Activated T-helper 1 cell treated with anti-CD3 and anti-CD28 coated beads, Interleukin-2, amount 50 U/mL, for 16 hours (primary cell): ENCODE results near the gene BPIFA1.

ENCODE experiments used
- DNase-seq, 2 donors: peaks; one replicate each; pipeline ENCODE4 v3.0.0-alpha.2; 2020; ENCODE audit warnings: low read depth in 1 of 2, low spot score in 1 of 2

The BPIFA1 gene

GRCh38 chr20:33277471-33278441, 42.0 kb downstream of the BPIFA1 start:
- DNase-seq, result no peak

- no peak for DNase-seq
Observed at GRCh38 chr20:33278700-33279099, 42.9 kb downstream of the BPIFA1 start.

- DNase-seq, result no peak
Observed at GRCh38 chr20:33279261-33279910, 43.6 kb downstream of the BPIFA1 start.

- DNase-seq, result no peak
Observed at GRCh38 chr20:33280000-33280680, 44.3 kb downstream of the BPIFA1 start.

GRCh38 chr20:33280775-33281174, 45.0 kb downstream of the BPIFA1 start:
- DNase-seq, result no peak

GRCh38 chr20:33281550-33282146, 45.9 kb downstream of the BPIFA1 start:
- no peak for DNase-seq

GRCh38 chr20:33282196-33282934, 46.6 kb downstream of the BPIFA1 start:
- no peak for DNase-seq

- DNase-seq, result no peak
Observed at GRCh38 chr20:33282991-33283555, 47.3 kb downstream of the BPIFA1 start, which contains the start of gene BPIFB1. Gene BPIFB1 (plus strand): TSS chr20:33283214. CDS start chr20:33286074, 2,860 bp downstream.

- no peak for DNase-seq
Observed at GRCh38 chr20:33284284-33284683, 48.5 kb downstream of the BPIFA1 start.

GRCh38 chr20:33284937-33285336, 49.1 kb downstream of the BPIFA1 start:
- DNase-seq, result no peak

GRCh38 chr20:33285861-33286495, 50.2 kb downstream of the BPIFA1 start:
- no peak for DNase-seq

- DNase-seq, result no peak
Observed at GRCh38 chr20:33287884-33288283, 52.1 kb downstream of the BPIFA1 start.

- DNase-seq, result no peak
Observed at GRCh38 chr20:33290852-33291251, 55.1 kb downstream of the BPIFA1 start.

GRCh38 chr20:33291416-33291815, 55.6 kb downstream of the BPIFA1 start:
- DNase-seq, result no peak

- peak; percentile 55 to 58 for DNase-seq
Observed at GRCh38 chr20:33291830-33292355, 56.1 kb downstream of the BPIFA1 start.
